Measurements from ENCODE around the gene BBS2.

Gene BBS2

GRCh38 chr16:56481468-56482122 is 38.2 kb downstream of the BBS2 start:
- TF ChIP-seq SNAI2 (CRISPR knock-in tag; IDR thresholded peaks at IDR 0.05), result no peak
- no peak for TF ChIP-seq CSRNP3 (CRISPR knock-in tag; IDR thresholded peaks at IDR 0.05)
- TF ChIP-seq ESRRG (CRISPR knock-in tag; IDR thresholded peaks at IDR 0.05), result no peak
- TF ChIP-seq ZNF565 (CRISPR knock-in tag; conservative IDR thresholded peaks at IDR 0.05; ENCODE audit: low read depth), result no peak
- TF ChIP-seq CSDC2 (CRISPR knock-in tag; IDR thresholded peaks at IDR 0.05), result no peak
- TF ChIP-seq ZFP3 (CRISPR knock-in tag; IDR thresholded peaks at IDR 0.05), result no peak
- no peak for TF ChIP-seq PATZ1 (CRISPR knock-in tag; IDR thresholded peaks at IDR 0.05; ENCODE audit: borderline replicate concordance)
- no peak for TF ChIP-seq TSHZ2 (CRISPR knock-in tag; IDR thresholded peaks at IDR 0.05)
- no peak for TF ChIP-seq POU6F1 (CRISPR knock-in tag; IDR thresholded peaks at IDR 0.05; ENCODE audit: borderline replicate concordance, low read depth)
- TF ChIP-seq OSR1 (CRISPR knock-in tag; IDR thresholded peaks at IDR 0.05), result no peak
- TF ChIP-seq ZFP30 (CRISPR knock-in tag; IDR thresholded peaks at IDR 0.05), result no peak
- TF ChIP-seq ZC3H10 (CRISPR knock-in tag; IDR thresholded peaks at IDR 0.05), result no peak
- TF ChIP-seq CREB5 (CRISPR knock-in tag; IDR thresholded peaks at IDR 0.05; ENCODE audit: low read depth), result no peak
- no peak for TF ChIP-seq TOX (CRISPR knock-in tag; IDR thresholded peaks at IDR 0.05; ENCODE audit: borderline replicate concordance)
- TF ChIP-seq GLIS3 (CRISPR knock-in tag; IDR thresholded peaks at IDR 0.05), result no peak
- no peak for TF ChIP-seq BACH2 (CRISPR knock-in tag; IDR thresholded peaks at IDR 0.05; ENCODE audit: borderline replicate concordance)
- TF ChIP-seq ARNTL (CRISPR knock-in tag; IDR thresholded peaks at IDR 0.05; ENCODE audit: borderline replicate concordance, low read depth), result no peak
- no peak for TF ChIP-seq TCF4 (CRISPR knock-in tag; IDR thresholded peaks at IDR 0.05; ENCODE audit: borderline replicate concordance)
- TF ChIP-seq RARB (CRISPR knock-in tag; IDR thresholded peaks at IDR 0.05), result no peak
- TF ChIP-seq ZNF8 (CRISPR knock-in tag; IDR thresholded peaks at IDR 0.05), result no peak
- no peak for ATAC-seq

- ATAC-seq, result no peak
- TF ChIP-seq ZNF565 (CRISPR knock-in tag; conservative IDR thresholded peaks at IDR 0.05; ENCODE audit: low read depth) (no peak), PATZ1 (CRISPR knock-in tag; IDR thresholded peaks at IDR 0.05; ENCODE audit: borderline replicate concordance) (no peak), ZNF70 (CRISPR knock-in tag; IDR thresholded peaks at IDR 0.05) (no peak), ZC3H10 (CRISPR knock-in tag; IDR thresholded peaks at IDR 0.05) (no peak), PPARA (CRISPR knock-in tag; IDR thresholded peaks at IDR 0.05; ENCODE audit: borderline replicate concordance) (no peak), GLIS3 (CRISPR knock-in tag; IDR thresholded peaks at IDR 0.05) (no peak), ISL1 (CRISPR knock-in tag; IDR thresholded peaks at IDR 0.05) (no peak), POU6F1 (CRISPR knock-in tag; IDR thresholded peaks at IDR 0.05; ENCODE audit: borderline replicate concordance, low read depth) (no peak), TSHZ2 (CRISPR knock-in tag; IDR thresholded peaks at IDR 0.05) (no peak), ARNTL (CRISPR knock-in tag; IDR thresholded peaks at IDR 0.05; ENCODE audit: borderline replicate concordance, low read depth) (no peak)
Measured at GRCh38 chr16:56480776-56481467, 38.9 kb downstream of the BBS2 start.
